GM12801 (cell line): ENCODE data around the gene EMP2.

ENCODE experiments used
- CTCF ChIP-seq: IDR thresholded peaks from one replicate; pipeline ENCODE4 v1.5.1; 2011; ENCODE audit warnings: control low read depth; ENCODE audit not compliant: insufficient read length; ENCODE audit errors: extremely low read depth

The EMP2 gene

GRCh38 chr16:10519929-10520868, 60.2 kb downstream of the EMP2 start:
- no peak for TF ChIP-seq CTCF

- no peak for TF ChIP-seq CTCF
Measured at GRCh38 chr16:10519297-10519696, 61.1 kb downstream of the EMP2 start.

GRCh38 chr16:10518479-10519041, 61.8 kb downstream of the EMP2 start:
- TF ChIP-seq CTCF, result no peak

GRCh38 chr16:10517868-10518267, 62.5 kb downstream of the EMP2 start:
- TF ChIP-seq CTCF, result no peak

GRCh38 chr16:10514369-10515055, 65.9 kb downstream of the EMP2 start:
- no peak for TF ChIP-seq CTCF

- TF ChIP-seq CTCF, result no peak
Measured at GRCh38 chr16:10511829-10512228, 68.6 kb downstream of the EMP2 start.

GRCh38 chr16:10510279-10510678, 70.1 kb downstream of the EMP2 start:
- TF ChIP-seq CTCF, result no peak
